Activated CD8-positive, alpha-beta T cell treated with anti-CD3 and anti-CD28 coated beads for 36 hours (primary cell): ENCODE data around the gene ZFYVE27. TPM values are rescaled to one million over a fixed set of nuclear protein-coding genes. Genes with fewer than 3 reads are reported as not detected.

Source experiments
- ATAC-seq: fragments of 200-7000 bp; cut with Tn5 transposase; one replicate; pipeline ENCODE4 v1.10.0; 2021; ENCODE audit warnings: mild to moderate bottlenecking, moderate library complexity
- CTCF ChIA-PET: fragments of 350-600 bp; sonication (Branson Sonifier 250); formaldehyde crosslinking; loops from one replicate; lab custom pipeline; 2021; ENCODE audit warnings: antibody characterized with exemption; lab: Charles Lee
- POLR2A ChIA-PET: fragments of 350-600 bp; sonication (Branson Sonifier 250); formaldehyde crosslinking; loops from one replicate; lab custom pipeline; 2021; ENCODE audit warnings: antibody characterized with exemption; lab: Charles Lee
- DNase-seq: peaks from one replicate; pipeline ENCODE4 v3.0.0-alpha.2; 2020
- H3K27ac Mint-ChIP-seq: one replicate; pipeline ENCODE4 v1.8.0; 2021; ENCODE audit warnings: mild to moderate bottlenecking, mixed read lengths
- H3K27me3 Mint-ChIP-seq: one replicate; pipeline ENCODE4 v1.8.0; 2021; ENCODE audit warnings: mixed read lengths
- H3K36me3 Mint-ChIP-seq: one replicate; pipeline ENCODE4 v1.8.0; 2021; ENCODE audit warnings: low read depth, mixed read lengths
- H3K4me1 Mint-ChIP-seq: one replicate; pipeline ENCODE4 v1.8.0; 2021; ENCODE audit warnings: low read depth, mixed read lengths
- H3K4me3 Mint-ChIP-seq: one replicate; pipeline ENCODE4 v1.8.0; 2021; ENCODE audit warnings: mild to moderate bottlenecking, moderate library complexity, mixed read lengths
- H3K9me3 Mint-ChIP-seq: one replicate; pipeline ENCODE4 v1.8.0; 2021; ENCODE audit warnings: mixed read lengths
- CTCF ChIP-seq: fragments of 200-600 bp; IDR thresholded peaks from one replicate; pipeline ENCODE4 v1.8.0; 2022; ENCODE audit warnings: antibody characterized with exemption, mild to moderate bottlenecking
- intact Hi-C: fragments of 100-400 bp; cut with micrococcal nuclease; formaldehyde crosslinking; loops from one replicate; pipeline ENCODE4 v1.10.0; 2022
- total RNA-seq, 2 experiments: library from RNA; stranded (reverse); gene quantifications; one replicate each; pipeline ENCODE4 v1.2.3, GENCODE V29; 2021

ZFYVE27 gene
- total RNA-seq, 2 experiments from 2014 or later = 18.1 to 20.1 TPM

- intact Hi-C loops = no loop called here
- Mint-ChIP-seq H3K4me1 (peaks cover 13% of the 10 kb centered on the region), H3K36me3 (no peaks in the 10 kb centered on the region), H3K27me3 (peaks cover 21% of the 10 kb centered on the region), H3K27ac (no peak overlapping the region), H3K9me3 (no peaks in the 10 kb centered on the region), H3K4me3 (peak overlapping the region; percentile 73)
- CTCF ChIA-PET = interaction anchor here (1.5 kb wide), 1 partner anchor 35 kb away, joined by 3 read pairs; the partner anchor contains the start of gene ZFYVE27
- ATAC-seq (peak; percentile 67), DNase-seq (peak; percentile 35)
- POLR2A ChIA-PET = interaction anchor here (1.6 kb wide), 1 partner anchor 34 kb away, joined by 4 read pairs; the partner anchor contains the start of gene ZFYVE27
- no peak for TF ChIP-seq CTCF
Measured at GRCh38 chr10:97771055-97771891, 34.3 kb downstream of the ZFYVE27 start.

DNA sequence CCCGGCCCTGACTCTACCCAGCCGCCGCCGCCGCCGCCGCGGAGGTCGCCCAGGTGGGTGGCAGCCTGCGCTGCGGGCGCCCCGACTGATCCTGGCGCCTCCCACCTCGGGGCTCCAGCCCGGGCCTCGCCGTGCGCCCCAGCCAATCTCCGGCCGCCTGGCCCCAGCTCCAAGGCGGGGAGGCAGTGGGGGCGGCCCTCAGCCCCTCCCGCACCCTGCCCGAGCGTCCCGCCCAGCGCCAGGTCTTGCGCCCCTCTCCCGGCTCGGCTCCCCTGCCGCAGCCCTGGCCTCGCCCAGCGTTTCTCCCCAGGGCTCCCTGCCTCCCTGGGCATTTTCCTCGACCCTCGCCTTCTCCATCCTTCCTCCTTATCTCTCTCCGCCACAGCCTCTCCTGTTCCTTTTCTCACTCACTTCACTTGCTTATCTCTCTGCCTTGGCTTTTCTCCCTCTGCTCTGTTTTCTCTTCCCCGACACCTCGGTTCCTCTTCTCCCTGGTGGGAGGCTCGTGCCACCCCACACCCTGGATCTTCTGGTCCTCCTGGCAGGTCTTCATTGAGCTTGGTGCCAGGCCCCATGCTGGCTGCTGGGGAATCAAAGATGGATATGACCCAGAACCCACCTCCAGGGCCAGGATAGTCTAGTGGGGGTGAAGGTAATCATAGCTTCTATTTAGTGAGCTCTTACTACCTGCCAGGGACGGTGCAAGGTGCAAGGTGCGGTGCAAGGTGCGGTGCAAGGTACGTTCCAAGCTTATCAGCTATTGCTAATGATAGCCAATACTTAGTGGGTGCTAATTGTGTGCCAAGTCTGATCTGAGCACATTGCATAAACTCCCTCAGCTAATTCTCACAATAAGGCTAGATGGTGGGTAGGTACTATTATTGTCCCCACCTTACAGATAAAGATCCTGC, 35.2 kb downstream of the ZFYVE27 start, which contains the start of gene SFRP5:
TSS of gene SFRP5 (minus strand) at position 87 of the 911 bp plus-strand sequence. CDS start 166 bp downstream, outside the sequence.
- Mint-ChIP-seq H3K27ac (no peak within 1 kb of the TSS), H3K4me3 (peak within 1 kb of the TSS; percentile 73), H3K9me3 (no peaks in the 10 kb centered on the region), H3K36me3 (no peaks in the 10 kb centered on the region), H3K4me1 (peaks cover 13% of the 10 kb centered on the region), H3K27me3 (peaks cover 21% of the 10 kb centered on the region)
- ATAC-seq = peak; percentile 69
- intact Hi-C loops = no loop called here
- ChIA-PET POLR2A (interaction anchor here (1.6 kb wide), 1 partner anchor 35 kb away, joined by 4 read pairs; the partner anchor contains the start of gene ZFYVE27), CTCF (interaction anchor here (0.8 to 2.0 kb wide), 7 partner anchors 9 to 97 kb away, joined by 3 to 9 read pairs (median 3); partner anchors contain the start of gene ZFYVE27)
- no peak for TF ChIP-seq CTCF
- peak; percentile 13 for DNase-seq

- CTCF ChIA-PET = interaction anchor here (0.6 to 2.0 kb wide), 4 partner anchors 11 to 96 kb away, joined by 3 to 9 read pairs (median 5); no protein-coding TSS in a partner anchor
- no peaks in the 10 kb centered on the region for H3K9me3 Mint-ChIP-seq
Measured at GRCh38 chr10:97773096-97773495, 36.2 kb downstream of the ZFYVE27 start.

DNA sequence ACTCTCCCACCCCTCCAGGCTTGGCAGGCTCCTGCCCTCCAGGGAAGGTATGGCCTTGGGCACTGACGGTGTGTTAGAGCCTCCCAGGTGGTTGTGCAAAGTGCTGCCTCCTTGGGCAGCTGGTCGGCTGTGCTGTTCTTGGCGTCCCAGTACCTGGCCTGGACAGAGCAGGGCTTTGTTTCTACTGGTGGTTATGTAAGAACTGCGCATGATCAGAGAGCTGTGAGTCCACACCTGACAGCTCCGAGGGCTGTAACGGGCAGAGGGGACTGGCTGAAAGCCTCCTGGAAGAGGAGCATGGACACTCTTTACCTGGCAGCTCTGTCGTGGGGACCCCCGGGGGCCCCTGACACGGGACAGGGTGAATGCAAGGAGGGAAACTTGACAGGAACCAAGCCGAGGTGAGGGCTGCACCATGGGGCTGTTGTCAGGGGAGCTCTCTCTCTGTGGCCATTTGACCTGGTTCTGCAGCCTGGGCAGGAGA, 37.9 kb downstream of the ZFYVE27 start:
- Mint-ChIP-seq H3K36me3 (no peaks in the 10 kb centered on the region), H3K9me3 (no peaks in the 10 kb centered on the region), H3K4me3 (no peak overlapping the region), H3K4me1 (peaks cover 13% of the 10 kb centered on the region), H3K27me3 (peaks cover 21% of the 10 kb centered on the region), H3K27ac (no peak overlapping the region)
- intact Hi-C loops = no loop called here
- ChIA-PET POLR2A (no interaction called here), CTCF (interaction anchor here (0.7 to 1.4 kb wide), 2 partner anchors 16 to 17 kb away, joined by 3 read pairs; no protein-coding TSS in a partner anchor)
- no peak for TF ChIP-seq CTCF
- DNase-seq (no peak), ATAC-seq (no peak)

More at GRCh38 chr10:97773096-97773495, 36.2 kb downstream of the ZFYVE27 start:
- no peak overlapping the region for H3K27ac Mint-ChIP-seq
- H3K27me3 Mint-ChIP-seq = peaks cover 21% of the 10 kb centered on the region
- DNase-seq (no peak), ATAC-seq (no peak)
- POLR2A ChIA-PET = no interaction called here
- H3K4me1 Mint-ChIP-seq = peaks cover 13% of the 10 kb centered on the region
- TF ChIP-seq CTCF = no peak
- intact Hi-C loops = no loop called here
- no peak overlapping the region for H3K4me3 Mint-ChIP-seq
- no peaks in the 10 kb centered on the region for H3K36me3 Mint-ChIP-seq
